Esophagus muscularis mucosa (tissue), 4 donors: ENCODE measurements around the gene JUND. TPM values are rescaled to one million over a fixed set of nuclear protein-coding genes. Genes with fewer than 3 reads are reported as not detected.

Source experiments
- DNase-seq: peaks from one replicate; pipeline ENCODE4 v3.0.0-alpha.2; 2017; ENCODE audit errors: extremely low spot score
- H3K27ac ChIP-seq, 4 donors: fragments of 200-600 bp; sonication (generic); replicated peaks in 1 of 4; 1 replicate in 3 of 4; 2 replicates in 1 of 4; pipeline ENCODE4 v1.5.1; 2016 to 2019; ENCODE audit warnings: mild to moderate bottlenecking in 1 of 4
- H3K27me3 ChIP-seq, 4 donors: fragments of 200-600 bp; sonication (generic); one replicate each; pipeline versions ENCODE4 v1.5.1 to v1.6.0; 2016 to 2019
- H3K36me3 ChIP-seq, 4 donors: fragments of 200-600 bp; sonication (generic); one replicate each; pipeline ENCODE4 v1.5.1; 2016 to 2019
- H3K4me1 ChIP-seq, 4 donors: fragments of 200-600 bp; sonication (generic); one replicate each; pipeline ENCODE4 v1.5.1; 2016 to 2019
- H3K4me3 ChIP-seq, 4 donors: fragments of 200-600 bp; sonication (generic); 1 replicate in 2 of 4; 2 replicates in 2 of 4; pipeline ENCODE4 v1.5.1; 2016 to 2019; ENCODE audit warnings: mild to moderate bottlenecking in 4 of 4, moderate library complexity in 1 of 4
- H3K9me3 ChIP-seq, 4 donors: fragments of 200-600 bp; sonication (generic); 1 replicate in 3 of 4; 2 replicates in 1 of 4; pipeline ENCODE4 v1.5.1; 2016 to 2019
- CTCF ChIP-seq, 3 experiments: fragments of 200-600 bp in 2 of 3; fragments of 450-650 bp in 1 of 3; sonication (generic) in 2 of 3; IDR thresholded peaks; one replicate each; pipeline ENCODE4 v1.5.1; 2017 to 2019; ENCODE audit warnings: antibody characterized with exemption in 3 of 3, mild to moderate bottlenecking in 2 of 3, moderate library complexity in 1 of 3
- EP300 ChIP-seq: sonication (generic); formaldehyde crosslinking; IDR thresholded peaks from one replicate; pipeline ENCODE4 v1.6.1; 2017; ENCODE audit warnings: antibody characterized with exemption
- POLR2A ChIP-seq: fragments of 450-650 bp; IDR thresholded peaks from one replicate; pipeline ENCODE4 v1.6.1; 2017; ENCODE audit warnings: antibody characterized with exemption, moderate library complexity, mild to moderate bottlenecking, low read depth
- POLR2AphosphoS5 ChIP-seq, 2 donors: sonication (generic); formaldehyde crosslinking; IDR thresholded peaks; one replicate each; pipeline ENCODE4 v1.6.1; 2017; ENCODE audit warnings: antibody characterized with exemption in 2 of 2
- WGBS: methylation state at CpG from one replicate; pipeline ENCODE4 v1.1.5; 2018; 5-methylcytosine and 5-hydroxymethylcytosine counted together
- intact Hi-C: fragments of 100-400 bp; cut with DNase I; formaldehyde crosslinking; loops from one replicate; pipeline ENCODE4 v1.15.1; 2023
- total RNA-seq, 4 donors: library from RNA; depleted of rRNA; stranded (reverse); fragments of >200 nt; gene quantifications; one replicate each; pipeline versions ENCODE4 v1.1.0 to v1.2.1, GENCODE V29; 2016

Gene JUND
- total RNA-seq, 4 donors from 2014 or later: 325 to 457 (median 403) TPM

GRCh38 chr19:18257503-18258470 is 23.6 kb downstream of the JUND start:
- 92% methylated on average over 34 of the region's 55 CpGs for WGBS
- intact Hi-C loops: no loop called here

DNA sequence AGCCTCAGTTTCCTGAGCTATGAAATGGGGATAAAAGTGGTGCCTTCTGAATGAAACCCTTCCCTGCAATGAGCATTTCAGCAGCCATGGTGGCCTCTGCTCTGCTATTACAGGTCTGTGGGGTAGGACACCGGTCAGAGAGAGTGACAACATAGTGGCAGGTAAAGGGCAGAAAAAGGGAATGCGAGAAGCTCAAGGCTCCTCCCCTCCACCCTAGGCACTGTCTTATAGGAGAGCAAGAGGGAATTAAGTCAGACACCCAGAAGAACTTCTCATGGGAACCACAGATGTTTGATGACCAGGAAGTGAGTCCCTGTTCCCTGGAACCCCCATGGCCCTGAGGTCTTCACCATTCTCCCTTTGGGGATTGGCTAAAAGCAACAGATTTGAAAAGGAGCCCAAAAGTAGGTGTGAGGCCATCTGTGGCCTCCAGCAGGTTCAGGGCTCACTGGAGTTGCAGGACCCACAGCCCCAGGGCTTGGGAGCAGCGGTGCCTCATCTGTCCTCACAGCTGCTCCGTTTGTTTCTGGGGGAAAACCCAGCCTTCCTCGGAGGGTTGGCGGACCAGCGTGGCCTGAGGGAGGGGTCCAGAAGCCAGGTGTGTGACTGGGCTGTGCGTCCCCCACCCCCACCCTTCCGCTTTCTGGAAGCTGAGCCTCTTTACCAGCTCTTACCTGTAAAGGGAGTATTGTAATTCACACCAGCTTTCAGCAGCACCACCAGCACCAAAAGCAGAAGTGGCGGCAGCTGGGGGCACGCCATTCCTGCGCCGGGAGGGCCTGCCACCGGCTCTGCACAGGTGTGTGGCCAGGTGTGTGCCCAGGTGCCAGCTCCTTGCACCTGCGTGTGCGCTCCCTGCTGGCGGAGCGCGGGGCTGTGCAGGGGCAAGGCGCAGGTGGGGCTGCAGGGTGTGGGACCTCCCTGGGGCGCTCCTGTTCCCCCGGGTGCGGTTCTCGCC is 26.6 kb downstream of the JUND start:
- Histone ChIP-seq H3K27me3 (peaks cover 0 to 32% (median 3%) of the 10 kb centered on the region in 4 donors), H3K27ac (no peak overlapping the region), H3K4me1 (peaks cover 0 to 3% (median 0%) of the 10 kb centered on the region in 4 donors), H3K4me3 (no peak overlapping the region), H3K9me3 (peaks cover 0 to 3% (median 0%) of the 10 kb centered on the region in 4 donors), H3K36me3 (peaks cover 0 to 11% (median 4%) of the 10 kb centered on the region in 4 donors)
- no peak for TF ChIP-seq POLR2AphosphoS5 (IDR thresholded peaks at IDR 0.05)
- intact Hi-C loops: no loop called here
- 22% methylated on average over 11 of the region's 24 CpGs for WGBS
- DNase-seq: no peak

More at GRCh38 chr19:18257503-18258470, 23.6 kb downstream of the JUND start:
- TF ChIP-seq POLR2A: no peak
- no peak for TF ChIP-seq CTCF (IDR thresholded peaks at IDR 0.05)
- TF ChIP-seq EP300: no peak
- TF ChIP-seq POLR2AphosphoS5 (IDR thresholded peaks at IDR 0.05): no peak
- Histone ChIP-seq H3K9me3 (no peaks in the 10 kb centered on the region), H3K36me3 (peaks cover 0 to 13% (median 6%) of the 10 kb centered on the region in 4 donors), H3K4me3 (no peak overlapping the region), H3K4me1 (no peaks in the 10 kb centered on the region), H3K27ac (no peak overlapping the region), H3K27me3 (peaks cover 0 to 22% (median 3%) of the 10 kb centered on the region in 4 donors)
- no peak for DNase-seq

DNA sequence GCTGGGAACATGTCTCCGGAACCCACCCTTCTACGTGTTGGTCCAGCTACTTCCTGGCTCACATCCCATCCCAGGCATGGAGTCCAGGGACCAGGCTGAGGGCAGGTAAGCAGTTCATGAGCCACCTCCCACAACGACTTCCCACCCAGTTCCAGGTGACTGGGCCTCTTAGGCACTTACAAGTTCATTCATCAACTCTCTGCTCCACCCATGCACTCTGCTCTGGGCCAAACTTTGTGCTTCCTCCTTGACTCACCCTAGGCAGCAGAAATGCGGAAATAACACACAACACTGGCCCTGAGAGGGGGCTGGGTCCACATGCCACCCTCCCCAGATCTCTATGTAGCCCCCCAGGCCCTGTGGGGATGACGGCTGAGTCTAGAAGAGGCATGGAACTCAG is 27.7 kb downstream of the JUND start:
- DNase-seq: no peak
- Histone ChIP-seq H3K27ac (no peak overlapping the region), H3K27me3 (peaks cover 0 to 32% (median 3%) of the 10 kb centered on the region in 4 donors), H3K4me3 (no peak overlapping the region), H3K4me1 (peaks cover 0 to 3% (median 0%) of the 10 kb centered on the region in 4 donors), H3K36me3 (peaks cover 0 to 11% (median 4%) of the 10 kb centered on the region in 4 donors), H3K9me3 (peaks cover 0 to 3% (median 0%) of the 10 kb centered on the region in 4 donors)
- intact Hi-C loops: loop anchor here (2.0 kb wide), 1 partner anchor 141 kb away; no protein-coding TSS in a partner anchor
- TF ChIP-seq CTCF (IDR thresholded peaks at IDR 0.05) (no peak), POLR2AphosphoS5 (IDR thresholded peaks at IDR 0.05) (no peak), EP300 (no peak), POLR2A (no peak)
- 47% methylated on average over 5 of the region's 5 CpGs for WGBS

DNA sequence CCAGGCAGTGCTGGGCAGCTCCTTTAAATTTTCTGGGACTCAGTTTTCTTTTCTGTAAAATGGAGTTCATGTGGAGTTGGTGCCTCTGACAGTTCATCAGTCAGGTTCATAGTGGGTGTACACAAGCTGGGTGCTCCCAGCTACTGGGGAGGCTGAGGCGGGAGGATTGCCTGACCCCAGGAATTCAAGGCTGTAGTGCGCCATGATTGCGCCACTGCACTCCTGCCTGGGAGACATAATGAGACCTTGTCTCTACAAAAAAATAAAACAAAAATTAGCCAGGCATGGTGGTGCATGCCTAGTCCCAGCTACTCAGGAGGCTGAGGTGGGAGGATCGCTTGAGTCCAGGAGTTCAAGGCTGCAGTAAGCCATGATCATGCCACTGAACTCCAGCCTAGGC is 28.3 kb downstream of the JUND start:
- H3K36me3 ChIP-seq: peaks cover 0 to 11% (median 4%) of the 10 kb centered on the region in 4 donors
- peaks cover 0 to 3% (median 0%) of the 10 kb centered on the region in 4 donors for H3K9me3 ChIP-seq
- WGBS: 84% methylated on average over 2 of the region's 4 CpGs
- intact Hi-C loops: loop anchor here (2.0 kb wide), 1 partner anchor 140 kb away; no protein-coding TSS in a partner anchor
- DNase-seq: no peak
- no peak overlapping the region for H3K4me3 ChIP-seq
- H3K27me3 ChIP-seq: peaks cover 0 to 32% (median 3%) of the 10 kb centered on the region in 4 donors
- no peak overlapping the region for H3K27ac ChIP-seq
- TF ChIP-seq POLR2A (no peak), CTCF (IDR thresholded peaks at IDR 0.05) (no peak), POLR2AphosphoS5 (IDR thresholded peaks at IDR 0.05) (no peak), EP300 (no peak)
- H3K4me1 ChIP-seq: peaks cover 0 to 3% (median 0%) of the 10 kb centered on the region in 4 donors
